COLO668 (cell line): Measurements from ENCODE around the gene RREB1.
A peak's percentile ranks its signal among the peaks of the same experiment; 100 is the strongest.

Experiments
- DNase-seq: peaks from one replicate; lab custom pipeline; 2025; ENCODE audit not compliant: unreplicated experiment; lab: John Stamatoyannopoulos, UW

RREB1 gene

DNA sequence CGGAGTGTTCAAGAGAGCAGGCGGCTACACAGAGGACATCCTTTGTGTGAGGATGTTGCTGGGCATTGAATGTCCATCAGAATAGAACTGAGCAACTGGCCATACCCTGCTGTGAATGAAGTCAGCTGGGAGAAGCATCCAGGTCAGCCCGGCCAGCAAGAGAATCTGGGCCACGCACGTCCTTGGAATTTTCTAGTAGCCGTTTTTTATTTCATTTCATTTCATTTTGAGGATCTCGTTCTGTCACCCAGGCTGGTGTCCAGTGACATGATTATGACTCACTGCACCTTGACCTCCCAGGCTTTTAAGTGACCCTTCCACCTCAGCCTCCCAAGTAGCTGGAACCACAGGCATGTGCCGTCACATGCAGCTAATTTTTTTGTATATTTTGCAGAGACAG is 107.4 kb downstream of the RREB1 start:
- DNase-seq: no peak

DNA sequence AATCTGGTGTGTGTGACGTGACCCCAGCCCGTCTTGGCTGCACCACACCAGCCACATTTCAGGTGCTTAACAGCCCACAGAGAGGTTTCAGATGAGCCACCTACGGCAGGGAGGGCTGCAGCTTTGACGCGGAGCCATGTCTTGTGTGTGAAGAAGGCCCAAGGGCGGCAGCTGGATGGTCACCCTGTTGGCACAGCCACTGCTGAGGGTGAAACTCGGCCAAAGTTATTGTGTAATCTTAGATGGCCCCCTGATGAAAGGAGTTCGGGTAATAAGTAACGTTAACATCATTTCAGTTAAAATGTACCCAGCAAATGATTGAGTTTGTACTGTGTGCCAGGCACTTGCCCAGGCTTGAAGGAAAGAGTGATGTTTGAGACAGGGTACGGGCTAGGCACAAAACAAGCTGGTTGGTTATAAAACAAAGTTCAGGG is 108.1 kb downstream of the RREB1 start:
- no peak for DNase-seq

DNA sequence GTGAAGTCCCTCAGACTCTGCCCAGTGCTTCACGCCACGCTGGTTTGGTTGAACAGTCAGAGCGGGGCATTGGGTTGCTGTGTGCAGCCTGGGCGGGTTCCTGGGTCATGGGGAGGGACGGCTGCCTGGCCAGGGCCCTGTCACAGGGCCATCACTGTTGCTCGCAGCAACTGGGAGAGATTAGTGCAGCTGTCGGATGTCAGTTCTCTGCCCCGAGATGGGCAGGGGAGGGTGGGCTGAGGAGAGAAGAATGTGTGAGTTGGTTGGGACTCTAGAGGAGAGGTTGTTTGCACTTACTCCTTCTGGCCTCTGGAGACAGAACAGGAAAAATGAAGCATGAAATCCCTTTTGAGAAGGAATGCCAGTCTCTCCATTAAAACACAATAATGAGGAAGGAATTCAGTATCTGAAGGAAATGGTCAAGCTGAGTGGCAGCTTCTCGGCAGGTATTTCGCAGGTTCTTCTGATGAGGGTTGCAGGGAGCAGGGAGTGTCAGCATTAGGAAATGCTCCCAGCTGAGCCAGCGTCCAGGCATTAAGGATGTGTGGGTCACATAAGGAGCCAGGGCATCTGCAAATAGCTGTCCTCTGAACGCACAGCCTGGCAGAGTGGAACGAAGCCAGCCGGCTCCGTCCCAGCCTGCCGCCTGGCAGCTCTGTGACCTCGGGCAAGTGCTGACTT is 109.3 kb downstream of the RREB1 start:
- no peak for DNase-seq

DNA sequence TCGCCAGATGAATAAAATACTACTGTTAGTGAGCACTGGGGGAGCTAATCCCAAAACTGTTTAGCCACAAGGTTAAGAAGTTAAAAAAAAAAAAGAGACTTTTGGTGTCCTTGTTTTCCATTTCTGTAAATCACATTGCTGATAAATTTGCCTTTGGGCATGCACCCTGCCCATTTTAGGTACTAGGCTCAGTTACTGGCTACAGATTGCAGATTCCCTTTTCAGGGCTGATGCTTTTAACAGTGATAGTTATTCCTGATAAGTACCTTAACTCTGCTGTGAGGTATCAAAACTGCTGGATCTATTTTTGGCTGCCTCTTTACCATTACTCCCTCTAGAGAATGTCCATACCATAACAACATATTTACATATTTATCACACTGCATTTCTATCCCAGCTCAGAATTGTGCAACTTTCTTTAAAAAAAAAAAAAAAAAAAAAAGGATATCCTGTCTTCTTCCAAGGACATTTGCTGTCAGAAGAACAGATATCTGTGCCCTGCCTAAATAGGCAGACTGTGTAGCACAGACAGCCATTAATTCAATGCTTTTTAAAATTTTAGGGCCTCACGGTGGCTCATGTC is 110.7 kb downstream of the RREB1 start:
- DNase-seq: no peak

DNA sequence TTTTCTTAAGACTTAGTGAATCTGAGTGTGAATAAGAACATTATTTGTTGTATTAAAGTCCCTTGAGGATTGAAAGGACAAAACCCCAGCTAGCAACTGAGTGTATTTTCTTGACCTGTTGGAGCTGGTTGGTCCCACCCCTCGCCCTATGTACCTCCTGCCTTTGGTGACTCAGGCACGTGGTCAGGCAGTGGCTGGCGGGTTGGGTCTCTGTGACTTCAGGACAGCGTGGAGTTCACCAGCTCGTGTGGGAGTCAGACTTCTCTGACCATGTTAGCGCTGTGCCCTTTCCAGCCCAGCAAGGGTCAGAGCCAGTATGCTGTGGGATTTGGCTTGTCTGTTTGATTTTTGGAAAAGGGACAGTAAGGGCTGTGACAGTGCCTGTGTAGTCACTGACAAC is 111.5 kb downstream of the RREB1 start:
- no peak for DNase-seq

DNA sequence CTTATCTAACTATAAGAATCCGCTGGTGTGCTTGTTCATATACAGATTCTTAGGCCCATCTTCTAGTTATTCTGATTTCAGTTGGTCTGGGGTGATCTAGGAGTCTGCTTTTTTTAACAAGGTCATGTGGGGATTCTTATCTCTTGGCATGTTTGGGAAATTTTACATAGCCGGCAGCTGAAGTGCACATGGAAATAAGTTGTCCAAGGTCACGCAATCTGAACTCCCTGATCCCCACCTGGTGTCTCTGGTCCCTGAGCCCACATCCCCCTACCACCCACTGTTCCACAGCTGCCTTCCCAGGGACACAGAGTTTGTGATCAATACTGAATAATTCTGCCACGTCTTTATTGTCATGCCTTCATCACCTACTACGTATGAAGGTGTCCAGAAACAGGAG is 114.4 kb downstream of the RREB1 start:
- no peak for DNase-seq

DNA sequence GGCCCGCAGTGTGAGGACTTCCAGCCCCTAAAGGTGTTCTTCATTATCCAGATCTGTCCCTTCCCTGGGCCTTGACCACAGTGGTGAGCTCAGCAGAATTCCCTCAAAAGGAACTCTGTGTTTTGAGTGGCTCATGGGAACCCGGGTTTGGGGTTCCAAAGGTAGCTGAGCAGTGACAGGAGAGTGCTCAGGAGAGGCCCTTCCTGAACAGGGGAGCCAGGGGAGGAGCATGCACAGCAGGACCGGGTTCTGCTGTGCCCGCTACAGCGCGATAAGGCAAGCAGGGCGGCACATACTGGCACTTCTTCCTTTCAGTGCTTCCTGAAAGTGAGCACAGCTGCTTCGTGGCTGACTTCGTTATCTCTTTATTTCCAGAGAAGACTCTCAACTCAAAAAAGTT is 117.0 kb downstream of the RREB1 start:
- DNase-seq: no peak

DNA sequence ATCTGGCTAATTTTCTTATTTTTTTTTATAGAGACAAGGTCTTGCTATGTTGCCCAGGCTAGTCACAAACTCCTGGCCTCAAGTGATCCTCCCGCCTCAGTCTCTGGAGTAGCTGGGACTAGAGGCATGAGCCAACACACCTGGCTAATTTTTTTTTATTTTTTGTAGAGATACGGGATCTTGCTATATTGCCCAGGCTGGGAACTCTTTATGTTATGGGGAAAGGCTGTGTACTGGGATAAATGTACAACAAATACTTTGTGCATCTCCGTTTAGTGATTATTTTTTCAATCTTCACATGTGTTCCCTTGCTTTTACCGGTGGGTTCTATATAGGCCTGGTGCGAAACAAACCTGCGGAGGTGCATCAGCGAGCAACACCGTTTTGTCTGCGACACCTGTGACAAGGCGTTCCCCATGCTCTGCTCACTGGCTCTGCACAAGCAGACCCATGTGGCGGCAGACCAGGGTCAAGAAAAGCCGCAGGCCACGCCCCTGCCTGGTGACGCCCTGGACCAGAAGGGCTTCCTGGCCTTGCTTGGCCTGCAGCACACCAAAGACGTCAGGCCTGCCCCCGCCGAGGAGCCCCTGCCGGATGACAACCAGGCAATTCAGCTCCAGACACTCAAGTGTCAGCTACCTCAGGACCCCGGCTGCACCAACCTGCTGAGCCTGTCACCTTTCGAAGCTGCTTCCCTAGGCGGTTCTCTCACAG is 121.1 kb downstream of the RREB1 start:
- no peak for DNase-seq

DNA sequence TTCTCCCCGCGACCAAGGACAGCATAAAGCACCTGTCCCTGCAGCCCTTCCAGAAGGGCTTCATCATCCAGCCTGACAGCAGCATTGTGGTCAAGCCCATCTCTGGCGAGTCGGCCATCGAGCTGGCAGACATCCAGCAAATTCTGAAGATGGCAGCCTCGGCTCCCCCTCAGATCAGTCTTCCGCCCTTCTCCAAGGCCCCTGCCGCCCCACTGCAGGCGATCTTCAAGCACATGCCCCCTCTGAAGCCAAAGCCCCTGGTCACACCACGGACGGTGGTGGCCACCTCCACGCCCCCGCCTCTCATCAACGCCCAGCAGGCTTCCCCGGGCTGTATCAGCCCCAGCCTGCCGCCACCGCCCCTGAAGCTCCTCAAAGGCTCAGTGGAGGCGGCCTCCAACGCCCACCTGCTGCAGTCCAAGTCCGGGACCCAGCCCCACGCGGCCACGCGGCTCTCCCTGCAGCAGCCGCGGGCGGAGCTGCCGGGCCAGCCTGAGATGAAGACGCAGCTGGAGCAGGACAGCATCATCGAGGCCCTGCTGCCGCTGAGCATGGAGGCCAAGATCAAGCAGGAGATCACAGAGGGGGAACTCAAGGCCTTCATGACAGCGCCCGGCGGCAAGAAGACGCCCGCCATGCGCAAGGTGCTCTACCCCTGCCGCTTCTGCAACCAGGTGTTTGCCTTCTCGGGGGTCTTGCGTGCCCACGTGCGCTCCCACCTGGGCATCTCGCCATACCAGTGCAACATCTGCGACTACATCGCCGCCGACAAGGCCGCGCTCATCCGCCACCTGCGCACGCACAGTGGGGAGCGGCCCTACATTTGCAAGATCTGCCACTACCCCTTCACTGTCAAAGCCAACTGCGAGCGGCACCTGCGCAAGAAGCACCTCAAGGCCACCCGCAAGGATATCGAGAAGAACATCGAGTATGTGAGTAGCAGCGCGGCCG is 121.9 kb downstream of the RREB1 start:
- peak; percentile 1 for DNase-seq

DNA sequence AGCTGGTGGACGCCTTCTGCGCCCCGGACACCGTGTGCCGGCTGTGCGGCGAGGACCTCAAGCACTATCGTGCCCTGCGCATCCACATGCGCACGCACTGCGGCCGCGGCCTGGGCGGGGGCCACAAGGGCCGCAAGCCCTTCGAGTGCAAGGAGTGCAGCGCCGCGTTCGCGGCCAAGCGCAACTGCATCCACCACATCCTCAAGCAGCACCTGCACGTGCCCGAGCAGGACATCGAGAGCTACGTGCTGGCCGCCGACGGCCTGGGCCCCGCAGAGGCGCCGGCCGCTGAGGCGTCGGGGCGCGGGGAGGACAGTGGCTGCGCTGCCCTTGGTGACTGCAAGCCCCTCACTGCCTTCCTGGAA is 122.5 kb downstream of the RREB1 start:
- DNase-seq: no peak

DNA sequence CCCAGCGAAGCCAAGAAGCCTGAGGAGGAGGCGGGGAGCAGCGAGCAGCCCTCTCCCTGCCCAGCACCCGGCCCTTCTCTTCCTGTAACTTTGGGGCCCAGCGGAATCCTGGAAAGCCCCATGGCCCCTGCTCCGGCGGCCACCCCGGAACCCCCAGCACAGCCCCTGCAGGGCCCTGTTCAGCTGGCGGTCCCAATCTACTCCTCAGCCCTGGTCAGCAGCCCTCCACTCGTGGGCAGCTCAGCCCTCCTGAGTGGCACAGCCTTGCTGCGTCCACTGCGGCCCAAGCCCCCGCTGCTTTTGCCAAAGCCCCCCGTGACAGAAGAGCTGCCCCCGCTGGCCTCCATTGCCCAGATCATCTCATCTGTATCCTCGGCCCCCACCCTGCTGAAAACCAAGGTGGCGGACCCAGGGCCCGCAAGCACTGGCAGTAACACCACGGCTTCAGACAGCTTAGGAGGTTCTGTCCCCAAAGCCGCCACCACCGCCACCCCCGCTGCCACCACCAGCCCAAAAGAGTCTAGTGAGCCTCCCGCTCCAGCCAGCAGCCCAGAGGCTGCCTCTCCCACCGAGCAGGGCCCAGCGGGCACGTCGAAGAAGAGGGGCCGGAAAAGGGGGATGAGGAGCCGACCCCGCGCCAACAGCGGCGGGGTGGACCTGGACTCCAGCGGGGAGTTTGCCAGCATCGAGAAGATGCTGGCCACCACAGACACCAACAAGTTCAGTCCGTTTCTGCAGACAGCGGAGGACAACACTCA is 123.4 kb downstream of the RREB1 start:
- DNase-seq: no peak

DNA sequence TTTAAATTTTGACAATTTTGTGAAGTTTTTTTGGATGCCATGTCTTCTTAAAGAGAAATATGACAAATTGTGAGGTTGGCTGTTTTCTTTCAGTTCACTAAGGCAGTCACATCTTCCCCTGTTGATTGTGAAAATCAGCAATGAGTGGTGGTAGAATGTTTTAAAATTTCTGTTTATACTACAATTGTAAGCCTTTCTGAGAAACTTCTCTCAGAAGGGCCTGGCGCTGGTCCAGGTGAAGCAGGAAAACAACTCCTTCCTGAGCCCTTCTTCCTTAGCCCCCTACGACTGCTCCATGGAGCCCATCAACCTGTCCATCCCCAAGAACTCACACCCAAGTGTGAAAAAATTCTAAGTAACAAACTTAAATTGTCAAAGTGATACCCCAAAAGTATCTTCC is 124.6 kb downstream of the RREB1 start:
- DNase-seq: no peak

DNA sequence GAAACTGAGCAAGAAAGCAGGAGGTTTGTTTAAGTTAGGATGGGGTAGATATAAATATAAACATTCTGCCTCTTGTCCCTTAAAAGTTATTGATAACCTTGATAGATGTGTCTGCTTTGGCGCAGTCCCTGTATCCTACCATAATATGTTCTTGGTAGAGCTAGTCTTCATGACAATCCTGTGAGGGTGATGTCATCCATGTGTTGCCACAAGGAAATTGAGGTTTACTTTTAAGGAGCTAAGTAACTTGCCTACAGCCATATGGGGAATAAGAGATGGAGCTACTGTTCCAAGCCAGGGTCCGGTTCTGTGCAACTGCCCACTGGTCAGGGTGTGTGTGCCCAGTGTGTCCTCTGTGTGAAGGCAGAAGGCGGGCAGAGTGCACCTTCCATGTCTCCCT is 126.8 kb downstream of the RREB1 start:
- DNase-seq: no peak

DNA sequence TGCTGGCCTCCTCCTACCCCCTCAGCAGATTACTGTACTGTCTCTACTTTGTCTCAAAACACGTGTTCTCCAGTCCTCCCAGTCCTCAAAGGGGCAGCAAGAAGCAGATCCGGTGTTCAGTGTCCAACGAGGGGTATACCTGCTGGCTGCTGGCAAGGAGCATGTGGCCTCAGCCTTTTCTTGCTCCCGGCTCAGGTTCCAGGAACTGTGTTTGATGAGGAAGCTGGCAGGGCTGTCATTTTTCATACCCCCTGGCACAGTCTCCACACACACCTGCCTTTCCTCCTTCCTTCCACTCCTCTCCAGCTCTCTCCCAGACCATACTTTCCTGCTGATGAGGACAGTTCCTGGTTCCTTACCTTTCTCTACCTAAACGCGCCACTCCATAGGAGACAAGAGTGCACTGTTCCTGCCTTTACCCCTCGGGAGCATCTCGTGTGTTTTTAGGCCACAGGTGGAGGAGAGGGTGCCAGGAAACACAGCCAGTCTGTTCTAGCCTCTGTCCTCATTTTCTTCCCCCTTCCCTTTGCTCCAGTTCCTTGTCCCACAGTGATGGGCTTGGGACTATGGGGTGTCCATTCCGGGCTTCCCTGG is 128.0 kb downstream of the RREB1 start:
- peak; percentile 31 for DNase-seq

DNA sequence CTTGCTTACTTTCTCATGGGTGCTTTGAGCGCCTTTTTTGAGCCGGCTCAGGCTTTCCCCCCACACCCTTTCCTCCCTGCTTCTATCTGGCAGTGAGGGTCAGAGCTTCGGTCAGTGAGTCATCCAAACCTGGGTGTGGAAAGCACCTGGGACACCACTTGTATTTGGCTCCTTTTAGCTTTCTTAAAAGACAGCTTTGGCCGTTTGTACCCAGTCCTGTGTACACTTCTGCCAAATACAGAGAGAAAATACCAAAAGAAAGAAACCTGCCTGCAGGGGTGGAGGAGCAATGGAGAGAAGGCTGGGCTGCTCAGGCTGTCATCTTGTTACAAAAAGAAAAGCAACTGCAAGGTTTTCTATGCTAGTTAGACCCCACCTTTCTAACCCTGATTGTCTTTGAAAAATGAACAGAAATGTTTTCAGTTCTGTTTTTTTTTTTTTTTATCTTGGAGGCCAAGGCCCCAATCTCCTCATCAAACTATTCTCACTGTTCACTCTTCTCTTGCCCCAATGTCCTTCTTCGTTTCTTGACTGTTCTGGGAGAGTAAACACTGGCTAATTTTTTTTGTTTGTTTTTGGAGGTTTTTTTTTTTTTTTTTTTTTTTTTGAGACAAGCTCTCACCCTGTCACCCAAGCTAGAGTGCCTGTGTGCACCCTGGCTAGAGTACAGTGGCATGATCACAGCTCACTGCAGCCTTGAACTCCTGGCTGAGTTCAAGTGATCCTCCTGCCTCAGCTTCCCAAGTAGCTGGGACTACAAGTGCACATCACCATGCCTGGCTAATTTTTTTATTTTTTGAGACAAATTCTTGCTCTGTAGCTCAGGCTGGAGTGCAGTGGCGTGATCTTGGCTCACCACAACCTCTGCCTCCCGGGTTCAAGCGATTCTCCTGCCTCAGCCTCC is 128.8 kb downstream of the RREB1 start:
- DNase-seq: peak; percentile 20

DNA sequence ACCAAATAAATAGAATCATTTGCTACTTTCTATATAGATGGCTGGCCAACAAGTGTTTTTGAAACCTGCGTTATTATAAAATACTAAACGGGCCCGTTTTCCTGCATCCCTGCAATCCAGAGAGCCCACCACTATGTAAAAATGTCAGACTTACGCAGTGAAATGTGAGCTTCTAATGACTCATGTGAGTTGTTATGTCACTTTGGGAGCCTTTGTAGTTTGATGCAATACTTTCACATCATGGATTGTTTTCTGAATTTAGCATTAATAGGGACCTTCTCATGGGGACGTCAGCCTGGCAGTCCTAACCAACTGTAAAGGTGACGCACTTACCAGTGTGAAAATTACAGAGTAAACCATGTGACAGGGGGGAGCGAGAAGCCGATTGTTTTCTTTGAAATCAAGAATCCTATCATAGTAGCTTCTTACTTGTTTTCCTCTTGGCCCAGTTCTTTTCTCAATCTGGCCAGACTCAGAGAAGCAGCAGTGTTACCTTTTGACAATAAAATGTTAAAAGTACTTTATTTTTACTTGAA is 130.0 kb downstream of the RREB1 start:
- no peak for DNase-seq

DNA sequence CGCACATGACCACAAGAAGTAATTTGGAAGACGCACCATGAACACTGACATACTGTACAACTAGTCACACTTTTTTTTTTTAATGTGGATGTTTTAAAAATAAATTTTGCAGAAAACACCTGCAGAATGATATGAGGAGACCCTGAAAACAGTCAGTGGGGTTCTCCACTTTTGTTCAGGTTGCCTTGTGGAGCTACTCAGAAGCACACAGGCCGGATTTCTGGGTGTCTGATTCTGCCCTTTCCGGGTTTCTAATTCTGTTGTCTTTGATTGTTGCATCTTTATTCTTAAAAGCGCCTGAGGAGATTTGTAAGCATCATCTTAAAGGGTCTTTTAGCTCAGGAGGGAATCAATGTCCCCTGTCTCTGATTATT is 130.8 kb downstream of the RREB1 start:
- no peak for DNase-seq

DNA sequence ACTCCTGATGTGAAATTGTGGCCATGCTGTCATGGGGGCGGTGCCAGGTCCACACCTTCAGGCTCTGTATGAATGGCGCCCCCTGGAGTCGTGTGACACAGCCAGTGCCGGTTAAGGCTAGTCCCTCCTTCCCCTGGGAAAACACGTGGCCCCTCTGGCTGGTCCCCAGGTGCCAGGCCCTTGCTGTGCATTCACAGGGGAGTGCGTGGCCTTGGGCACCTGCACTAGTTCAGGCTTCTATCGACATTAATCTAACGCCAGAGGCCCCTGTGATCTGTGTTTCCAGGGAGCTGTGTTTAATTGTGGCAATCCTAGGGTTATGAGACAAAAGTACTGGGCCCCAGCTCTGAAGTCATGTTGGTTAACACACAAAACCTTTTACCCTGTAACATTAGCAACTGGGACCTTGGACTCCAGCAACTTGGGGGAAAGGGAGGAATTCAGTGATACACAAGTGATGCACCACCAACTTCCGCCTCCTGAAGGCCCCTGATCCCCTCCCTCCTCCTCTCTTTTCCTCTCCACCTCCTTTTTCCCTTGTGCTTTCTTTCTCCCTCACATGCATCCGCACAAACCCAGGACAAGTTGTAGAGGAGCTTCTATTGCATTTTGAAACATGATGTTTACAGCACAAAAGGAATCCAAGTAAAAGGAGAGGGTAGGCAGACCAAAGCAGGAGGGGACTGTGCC is 131.3 kb downstream of the RREB1 start:
- DNase-seq: peak; percentile 86

DNA sequence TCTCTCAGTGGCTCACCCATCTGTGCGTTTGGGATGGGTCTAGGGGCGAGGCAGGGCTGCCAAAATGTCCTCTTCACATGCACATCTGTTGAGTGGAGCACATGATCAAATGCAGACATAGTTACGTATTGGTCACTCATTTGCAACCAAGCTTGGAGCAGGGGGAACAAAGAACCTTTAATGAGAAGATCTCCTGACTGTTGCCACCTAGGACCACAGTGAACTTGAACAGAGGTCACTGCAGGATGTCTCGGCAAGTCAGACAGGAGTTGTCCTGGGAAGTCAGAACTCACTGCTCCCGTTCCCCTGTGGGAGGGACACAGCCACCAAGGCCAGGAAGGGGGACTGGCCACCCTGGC is 131.8 kb downstream of the RREB1 start:
- DNase-seq: no peak
